WTC11 (cell line): ENCODE measurements around the gene EXOC4. TPM values are rescaled to one million over a fixed set of nuclear protein-coding genes. Genes with fewer than 3 reads are reported as not detected.

ENCODE experiments used
- ATAC-seq: fragments of 200-7000 bp; cut with Tn5 transposase; 2 replicates; pipeline ENCODE4 v1.10.0; 2021; ENCODE audit warnings: mild to moderate bottlenecking, moderate library complexity
- CTCF ChIA-PET: fragments of 300-600 bp; sonication (Branson Sonifier 250); formaldehyde crosslinking; loops from one replicate; lab custom pipeline; 2021; ENCODE audit warnings: antibody characterized with exemption; lab: Charles Lee
- POLR2A ChIA-PET: fragments of 350-600 bp; sonication (Branson Sonifier 250); formaldehyde crosslinking; loops from one replicate; lab custom pipeline; 2021; ENCODE audit warnings: antibody characterized with exemption; lab: Charles Lee
- DNase-seq: peaks from one replicate; pipeline ENCODE4 v3.0.0; 2021; ENCODE audit warnings: low spot score
- H3K27ac Mint-ChIP-seq: 2 replicates; pipeline ENCODE4 v1.8.0; 2021; ENCODE audit warnings: mixed read lengths
- H3K27me3 Mint-ChIP-seq: 2 replicates; pipeline ENCODE4 v1.8.0; 2021; ENCODE audit warnings: low read depth, mild to moderate bottlenecking, moderate library complexity, mixed read lengths
- H3K36me3 Mint-ChIP-seq: 2 replicates; pipeline ENCODE4 v1.8.0; 2021; ENCODE audit warnings: mixed read lengths
- H3K4me1 Mint-ChIP-seq: 2 replicates; pipeline ENCODE4 v1.8.0; 2022; ENCODE audit warnings: mixed read lengths
- H3K4me3 Mint-ChIP-seq: 2 replicates; pipeline ENCODE4 v1.8.0; 2021; ENCODE audit warnings: mild to moderate bottlenecking, moderate library complexity, mixed read lengths
- H3K9me3 Mint-ChIP-seq: 2 replicates; pipeline ENCODE4 v1.8.0; 2021; ENCODE audit warnings: mixed read lengths
- ATF1 ChIP-seq: sonication (generic); formaldehyde crosslinking; IDR thresholded peaks from 2 replicates; pipeline ENCODE4 v1.8.1; 2023; ENCODE audit warnings: mild to moderate bottlenecking, moderate library complexity, missing genetic modification reagents
- CBFB ChIP-seq: sonication (generic); formaldehyde crosslinking; IDR thresholded peaks from 2 replicates; pipeline ENCODE4 v1.8.1; 2022; ENCODE audit warnings: mild to moderate bottlenecking, low read depth, missing genetic modification reagents
- CREM ChIP-seq: sonication (generic); formaldehyde crosslinking; IDR thresholded peaks from 2 replicates; pipeline ENCODE4 v1.8.1; 2022; ENCODE audit warnings: mild to moderate bottlenecking, missing genetic modification reagents, moderate library complexity
- FOXJ3 ChIP-seq: sonication (generic); formaldehyde crosslinking; IDR thresholded peaks from 2 replicates; pipeline ENCODE4 v1.9.0; 2021; ENCODE audit warnings: missing genetic modification reagents, mild to moderate bottlenecking, borderline replicate concordance
- FOXK1 ChIP-seq: sonication (generic); formaldehyde crosslinking; IDR thresholded peaks from 2 replicates; pipeline ENCODE4 v1.8.0; 2022; ENCODE audit warnings: mild to moderate bottlenecking, moderate library complexity, missing genetic modification reagents
- GABPB1 ChIP-seq: sonication (generic); formaldehyde crosslinking; IDR thresholded peaks from 2 replicates; pipeline ENCODE4 v1.8.1; 2023; ENCODE audit warnings: mild to moderate bottlenecking, missing genetic modification reagents
- GRHL2 ChIP-seq: fragments of 250-450 bp; sonication (Bioruptor Pico); IDR thresholded peaks from 2 replicates; pipeline ENCODE4 v1.8.0; 2022; ENCODE audit warnings: mild to moderate bottlenecking, moderate library complexity; ENCODE audit not compliant: insufficient replicate concordance, severe bottlenecking
- HMGA2 ChIP-seq: fragments of 250-450 bp; sonication (Bioruptor Pico); IDR thresholded peaks from 2 replicates; pipeline ENCODE4 v1.4.0; 2021; ENCODE audit warnings: mild to moderate bottlenecking, moderate library complexity
- IRF2 ChIP-seq: sonication (generic); formaldehyde crosslinking; IDR thresholded peaks from 2 replicates; pipeline ENCODE4 v1.8.0; 2022; ENCODE audit warnings: low read depth, missing genetic modification reagents, borderline replicate concordance
- NFATC4 ChIP-seq: fragments of 250-450 bp; sonication (Bioruptor Pico); IDR thresholded peaks from 2 replicates; pipeline ENCODE4 v1.9.0; 2021; ENCODE audit warnings: mild to moderate bottlenecking
- RELA ChIP-seq: sonication (generic); formaldehyde crosslinking; IDR thresholded peaks from 2 replicates; pipeline ENCODE4 v1.8.1; 2022; ENCODE audit warnings: missing genetic modification reagents, mild to moderate bottlenecking, borderline replicate concordance
- SMAD3 ChIP-seq: sonication (generic); formaldehyde crosslinking; IDR thresholded peaks from 2 replicates; pipeline ENCODE4 v1.8.0; 2022; ENCODE audit warnings: missing genetic modification reagents, mild to moderate bottlenecking, borderline replicate concordance
- TP53 ChIP-seq: sonication (generic); formaldehyde crosslinking; IDR thresholded peaks from 2 replicates; pipeline ENCODE4 v1.8.1; 2023; ENCODE audit warnings: mild to moderate bottlenecking, missing genetic modification reagents
- ZNF423 ChIP-seq: fragments of 250-450 bp; sonication (Bioruptor Pico); IDR thresholded peaks from 2 replicates; pipeline ENCODE4 v2.1.2; 2022; ENCODE audit warnings: mild to moderate bottlenecking, moderate library complexity
- total RNA-seq: library from RNA; stranded (reverse); gene quantifications from 3 replicates; pipeline ENCODE4 v1.2.3, GENCODE V29; 2021
- TF ChIP-seq, protein P1 (sequence below): fragments of 250-450 bp; sonication (Bioruptor Pico); IDR thresholded peaks from 2 replicates; pipeline ENCODE4 v1.8.0; 2021; ENCODE audit warnings: mild to moderate bottlenecking
- TF ChIP-seq, protein P2 (sequence below): sonication (generic); formaldehyde crosslinking; IDR thresholded peaks from 2 replicates; pipeline ENCODE4 v1.8.1; 2023; ENCODE audit warnings: mild to moderate bottlenecking, missing genetic modification reagents, moderate library complexity
- TF ChIP-seq, protein P3 (sequence below): sonication (generic); formaldehyde crosslinking; conservative IDR thresholded peaks from 2 replicates; pipeline ENCODE4 v1.8.1; 2022; ENCODE audit warnings: mild to moderate bottlenecking, missing genetic modification reagents
- TF ChIP-seq, protein P4 (sequence below): sonication (generic); formaldehyde crosslinking; IDR thresholded peaks from 2 replicates; pipeline ENCODE4 v1.8.1; 2022; ENCODE audit warnings: low read depth, missing genetic modification reagents, borderline replicate concordance
- TF ChIP-seq, protein P5 (sequence below): sonication (generic); formaldehyde crosslinking; IDR thresholded peaks from 2 replicates; pipeline ENCODE4 v1.8.0; 2022; ENCODE audit warnings: missing genetic modification reagents
- TF ChIP-seq, protein P6 (sequence below): sonication (generic); formaldehyde crosslinking; IDR thresholded peaks from 2 replicates; pipeline ENCODE4 v1.8.1; 2022; ENCODE audit warnings: mild to moderate bottlenecking, missing genetic modification reagents, moderate library complexity, borderline replicate concordance
- TF ChIP-seq, protein P7 (sequence below): fragments of 250-450 bp; sonication (Bioruptor Pico); conservative IDR thresholded peaks from 2 replicates; pipeline ENCODE4 v1.9.0; 2021; ENCODE audit warnings: mild to moderate bottlenecking
- TF ChIP-seq, protein P8 (sequence below): sonication (generic); formaldehyde crosslinking; IDR thresholded peaks from 2 replicates; pipeline ENCODE4 v1.8.1; 2022; ENCODE audit warnings: mild to moderate bottlenecking, moderate library complexity, missing genetic modification reagents

The EXOC4 gene
- total RNA-seq, 1 experiment from 2014 or later = 62.0 TPM

DNA sequence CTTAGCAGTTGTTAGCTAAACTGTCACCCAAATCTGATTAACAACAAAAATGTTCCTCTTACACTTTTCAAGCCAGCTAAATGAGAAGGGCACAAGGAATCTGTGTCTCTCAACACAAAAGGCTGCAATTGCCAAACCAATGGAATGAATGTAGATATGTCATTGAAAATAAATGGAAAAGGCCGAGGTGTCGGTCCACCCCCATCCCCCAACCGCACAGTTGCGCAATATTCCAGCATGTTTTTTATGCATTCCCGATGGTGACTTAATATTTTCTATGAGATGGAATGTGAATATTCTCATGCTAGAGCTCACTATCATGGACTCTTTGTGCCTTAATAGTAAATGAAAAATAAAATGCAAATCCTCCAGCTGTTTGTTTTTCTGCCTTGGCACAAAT is 692.6 kb downstream of the EXOC4 start (continued):
- TF ChIP-seq, protein P1, sequence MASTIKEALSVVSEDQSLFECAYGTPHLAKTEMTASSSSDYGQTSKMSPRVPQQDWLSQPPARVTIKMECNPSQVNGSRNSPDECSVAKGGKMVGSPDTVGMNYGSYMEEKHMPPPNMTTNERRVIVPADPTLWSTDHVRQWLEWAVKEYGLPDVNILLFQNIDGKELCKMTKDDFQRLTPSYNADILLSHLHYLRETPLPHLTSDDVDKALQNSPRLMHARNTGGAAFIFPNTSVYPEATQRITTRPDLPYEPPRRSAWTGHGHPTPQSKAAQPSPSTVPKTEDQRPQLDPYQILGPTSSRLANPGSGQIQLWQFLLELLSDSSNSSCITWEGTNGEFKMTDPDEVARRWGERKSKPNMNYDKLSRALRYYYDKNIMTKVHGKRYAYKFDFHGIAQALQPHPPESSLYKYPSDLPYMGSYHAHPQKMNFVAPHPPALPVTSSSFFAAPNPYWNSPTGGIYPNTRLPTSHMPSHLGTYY = no peak
- TF ChIP-seq, protein P2, sequence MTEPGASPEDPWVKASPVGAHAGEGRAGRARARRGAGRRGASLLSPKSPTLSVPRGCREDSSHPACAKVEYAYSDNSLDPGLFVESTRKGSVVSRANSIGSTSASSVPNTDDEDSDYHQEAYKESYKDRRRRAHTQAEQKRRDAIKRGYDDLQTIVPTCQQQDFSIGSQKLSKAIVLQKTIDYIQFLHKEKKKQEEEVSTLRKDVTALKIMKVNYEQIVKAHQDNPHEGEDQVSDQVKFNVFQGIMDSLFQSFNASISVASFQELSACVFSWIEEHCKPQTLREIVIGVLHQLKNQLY (CRISPR knock-in tag) = no peak
- TF ChIP-seq FOXJ3 (no peak), SMAD3 (CRISPR knock-in tag) (no peak), GABPB1 (CRISPR knock-in tag) (no peak), TP53 (no peak), CREM (CRISPR knock-in tag) (no peak), ZNF423 (CRISPR knock-in tag) (no peak), IRF2 (CRISPR knock-in tag) (no peak)
- TF ChIP-seq, protein P3, sequence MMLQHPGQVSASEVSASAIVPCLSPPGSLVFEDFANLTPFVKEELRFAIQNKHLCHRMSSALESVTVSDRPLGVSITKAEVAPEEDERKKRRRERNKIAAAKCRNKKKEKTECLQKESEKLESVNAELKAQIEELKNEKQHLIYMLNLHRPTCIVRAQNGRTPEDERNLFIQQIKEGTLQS (CRISPR knock-in tag) = no peak
- TF ChIP-seq, protein P4, sequence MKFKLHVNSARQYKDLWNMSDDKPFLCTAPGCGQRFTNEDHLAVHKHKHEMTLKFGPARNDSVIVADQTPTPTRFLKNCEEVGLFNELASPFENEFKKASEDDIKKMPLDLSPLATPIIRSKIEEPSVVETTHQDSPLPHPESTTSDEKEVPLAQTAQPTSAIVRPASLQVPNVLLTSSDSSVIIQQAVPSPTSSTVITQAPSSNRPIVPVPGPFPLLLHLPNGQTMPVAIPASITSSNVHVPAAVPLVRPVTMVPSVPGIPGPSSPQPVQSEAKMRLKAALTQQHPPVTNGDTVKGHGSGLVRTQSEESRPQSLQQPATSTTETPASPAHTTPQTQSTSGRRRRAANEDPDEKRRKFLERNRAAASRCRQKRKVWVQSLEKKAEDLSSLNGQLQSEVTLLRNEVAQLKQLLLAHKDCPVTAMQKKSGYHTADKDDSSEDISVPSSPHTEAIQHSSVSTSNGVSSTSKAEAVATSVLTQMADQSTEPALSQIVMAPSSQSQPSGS = no peak

DNA sequence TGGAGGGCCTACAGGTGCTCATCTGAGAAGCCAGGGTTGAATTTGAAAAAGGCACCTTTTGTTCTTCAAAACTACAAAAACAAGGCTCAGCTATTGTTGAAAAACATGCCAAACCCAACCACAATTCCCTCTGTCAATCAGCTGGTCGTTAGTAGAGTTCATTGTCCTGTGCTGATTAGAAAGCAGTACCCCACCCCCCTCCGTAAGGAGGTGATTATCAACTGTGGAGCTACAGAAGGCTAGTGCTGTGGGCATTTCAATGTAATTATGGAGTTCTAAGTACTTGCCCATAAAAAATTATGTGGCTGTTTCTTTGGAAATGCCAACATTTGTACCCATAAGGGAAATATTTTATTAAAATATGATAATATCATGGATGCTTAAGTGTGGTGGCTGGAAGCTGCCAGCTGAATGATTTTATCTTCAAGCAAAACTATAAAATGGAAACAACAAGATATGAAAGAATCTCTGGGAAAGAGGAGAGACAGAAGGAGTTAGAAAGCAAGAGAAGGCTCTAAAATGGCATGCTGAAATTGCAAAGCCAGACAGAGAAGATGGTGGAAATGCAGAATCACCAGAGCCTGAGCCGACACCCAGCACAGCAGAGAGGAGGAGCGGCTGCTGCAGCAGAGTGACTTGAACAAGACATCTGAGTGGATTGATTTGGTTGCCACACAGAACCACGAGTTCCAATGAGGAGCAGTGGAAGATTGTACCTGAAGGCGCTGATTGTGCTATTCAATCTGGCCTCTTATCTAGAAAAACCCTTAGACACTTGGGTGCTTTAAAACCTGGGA is 694.8 kb downstream of the EXOC4 start:
- no peak for ATAC-seq
- CTCF ChIA-PET = no interaction called here
- H3K27me3 Mint-ChIP-seq = no peaks in the 10 kb centered on the region
- TF ChIP-seq, protein P5, sequence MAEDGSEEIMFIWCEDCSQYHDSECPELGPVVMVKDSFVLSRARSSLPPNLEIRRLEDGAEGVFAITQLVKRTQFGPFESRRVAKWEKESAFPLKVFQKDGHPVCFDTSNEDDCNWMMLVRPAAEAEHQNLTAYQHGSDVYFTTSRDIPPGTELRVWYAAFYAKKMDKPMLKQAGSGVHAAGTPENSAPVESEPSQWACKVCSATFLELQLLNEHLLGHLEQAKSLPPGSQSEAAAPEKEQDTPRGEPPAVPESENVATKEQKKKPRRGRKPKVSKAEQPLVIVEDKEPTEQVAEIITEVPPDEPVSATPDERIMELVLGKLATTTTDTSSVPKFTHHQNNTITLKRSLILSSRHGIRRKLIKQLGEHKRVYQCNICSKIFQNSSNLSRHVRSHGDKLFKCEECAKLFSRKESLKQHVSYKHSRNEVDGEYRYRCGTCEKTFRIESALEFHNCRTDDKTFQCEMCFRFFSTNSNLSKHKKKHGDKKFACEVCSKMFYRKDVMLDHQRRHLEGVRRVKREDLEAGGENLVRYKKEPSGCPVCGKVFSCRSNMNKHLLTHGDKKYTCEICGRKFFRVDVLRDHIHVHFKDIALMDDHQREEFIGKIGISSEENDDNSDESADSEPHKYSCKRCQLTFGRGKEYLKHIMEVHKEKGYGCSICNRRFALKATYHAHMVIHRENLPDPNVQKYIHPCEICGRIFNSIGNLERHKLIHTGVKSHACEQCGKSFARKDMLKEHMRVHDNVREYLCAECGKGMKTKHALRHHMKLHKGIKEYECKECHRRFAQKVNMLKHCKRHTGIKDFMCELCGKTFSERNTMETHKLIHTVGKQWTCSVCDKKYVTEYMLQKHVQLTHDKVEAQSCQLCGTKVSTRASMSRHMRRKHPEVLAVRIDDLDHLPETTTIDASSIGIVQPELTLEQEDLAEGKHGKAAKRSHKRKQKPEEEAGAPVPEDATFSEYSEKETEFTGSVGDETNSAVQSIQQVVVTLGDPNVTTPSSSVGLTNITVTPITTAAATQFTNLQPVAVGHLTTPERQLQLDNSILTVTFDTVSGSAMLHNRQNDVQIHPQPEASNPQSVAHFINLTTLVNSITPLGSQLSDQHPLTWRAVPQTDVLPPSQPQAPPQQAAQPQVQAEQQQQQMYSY (CRISPR knock-in tag) = no peak
- TF ChIP-seq TP53 (no peak), FOXK1 (CRISPR knock-in tag) (no peak), ATF1 (no peak), CREM (CRISPR knock-in tag) (no peak), GRHL2 (CRISPR knock-in tag) (no peak), HMGA2 (CRISPR knock-in tag) (no peak), GABPB1 (CRISPR knock-in tag) (no peak), NFATC4 (CRISPR knock-in tag) (no peak), RELA (no peak), CBFB (CRISPR knock-in tag) (no peak)
- TF ChIP-seq, protein P6, sequence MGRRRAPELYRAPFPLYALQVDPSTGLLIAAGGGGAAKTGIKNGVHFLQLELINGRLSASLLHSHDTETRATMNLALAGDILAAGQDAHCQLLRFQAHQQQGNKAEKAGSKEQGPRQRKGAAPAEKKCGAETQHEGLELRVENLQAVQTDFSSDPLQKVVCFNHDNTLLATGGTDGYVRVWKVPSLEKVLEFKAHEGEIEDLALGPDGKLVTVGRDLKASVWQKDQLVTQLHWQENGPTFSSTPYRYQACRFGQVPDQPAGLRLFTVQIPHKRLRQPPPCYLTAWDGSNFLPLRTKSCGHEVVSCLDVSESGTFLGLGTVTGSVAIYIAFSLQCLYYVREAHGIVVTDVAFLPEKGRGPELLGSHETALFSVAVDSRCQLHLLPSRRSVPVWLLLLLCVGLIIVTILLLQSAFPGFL (CRISPR knock-in tag) = no peak
- TF ChIP-seq, protein P7, sequence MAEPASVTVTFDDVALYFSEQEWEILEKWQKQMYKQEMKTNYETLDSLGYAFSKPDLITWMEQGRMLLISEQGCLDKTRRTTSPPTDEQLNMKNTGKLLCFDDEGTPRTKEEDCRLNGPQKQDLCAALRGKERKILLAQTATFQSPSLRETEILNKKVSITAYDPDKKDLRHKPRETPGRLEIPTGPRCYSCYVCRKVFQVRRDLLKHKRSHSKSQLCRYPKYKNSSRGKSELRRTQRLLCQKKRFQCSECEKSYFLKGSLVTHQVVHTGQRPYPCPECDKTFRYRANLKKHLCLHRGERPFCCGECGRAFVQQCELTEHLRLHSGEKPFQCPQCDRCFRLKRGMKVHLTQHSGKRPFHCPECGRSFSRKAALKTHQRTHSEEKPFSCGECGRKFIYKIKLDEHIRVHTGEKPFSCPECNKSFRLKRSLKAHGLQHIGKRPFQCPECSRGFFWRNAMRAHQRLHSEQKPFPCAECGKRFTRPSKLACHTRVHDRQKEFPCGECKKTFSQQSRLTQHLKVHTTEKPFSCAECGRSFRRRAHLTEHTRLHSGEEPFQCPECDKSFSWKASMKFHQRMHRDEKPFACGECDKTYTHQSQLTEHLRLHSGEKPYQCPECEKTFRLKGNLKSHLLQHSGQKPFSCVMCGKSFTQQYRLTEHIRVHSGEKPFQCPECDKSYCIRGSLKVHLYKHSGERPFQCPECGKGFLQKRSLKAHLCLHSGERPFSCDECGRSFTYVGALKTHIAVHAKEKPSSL (CRISPR knock-in tag) = no peak
- TF ChIP-seq, protein P1 = no peak
- TF ChIP-seq, protein P8, sequence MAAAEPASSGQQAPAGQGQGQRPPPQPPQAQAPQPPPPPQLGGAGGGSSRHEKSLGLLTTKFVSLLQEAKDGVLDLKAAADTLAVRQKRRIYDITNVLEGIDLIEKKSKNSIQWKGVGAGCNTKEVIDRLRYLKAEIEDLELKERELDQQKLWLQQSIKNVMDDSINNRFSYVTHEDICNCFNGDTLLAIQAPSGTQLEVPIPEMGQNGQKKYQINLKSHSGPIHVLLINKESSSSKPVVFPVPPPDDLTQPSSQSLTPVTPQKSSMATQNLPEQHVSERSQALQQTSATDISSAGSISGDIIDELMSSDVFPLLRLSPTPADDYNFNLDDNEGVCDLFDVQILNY (CRISPR knock-in tag) = no peak

More for the DNA sequence above, 694.8 kb downstream of the EXOC4 start:
- Mint-ChIP-seq H3K27ac (no peak overlapping the region; the same call in 1 of the 2 replicates), H3K4me3 (no peak overlapping the region), H3K4me1 (peaks cover 21% of the 10 kb centered on the region), H3K9me3 (peaks cover 5% of the 10 kb centered on the region), H3K36me3 (no peaks in the 10 kb centered on the region)
- POLR2A ChIA-PET = no interaction called here
- DNase-seq = no peak
